CD4-positive, alpha-beta T cell treated with Interleukin-17A for 4 hours (primary cell): ENCODE measurements around the gene RGL3.
"Not testable (repeated sequence)": the region's sequence is repeated elsewhere in the genome, so short reads cannot be mapped to it uniquely, and the experiment has no call there.

Experiments used
- DNase-seq: peaks from one replicate; pipeline ENCODE4 v3.0.0-alpha.2; 2020; ENCODE audit warnings: mixed read lengths

RGL3 gene

GRCh38 chr19:11379269-11379845, 39.8 kb downstream of the RGL3 start:
- not testable (repeated sequence) for DNase-seq

GRCh38 chr19:11378319-11379189, 40.6 kb downstream of the RGL3 start:
- peak; percentile 23 for DNase-seq

- DNase-seq, result no peak
Observed at GRCh38 chr19:11377756-11378155, 41.4 kb downstream of the RGL3 start.

- peak; percentile 50 for DNase-seq
Observed at GRCh38 chr19:11377237-11377636, 41.9 kb downstream of the RGL3 start.

GRCh38 chr19:11375143-11375948, 43.8 kb downstream of the RGL3 start:
- peak; percentile 83 for DNase-seq

GRCh38 chr19:11374433-11375142, 44.5 kb downstream of the RGL3 start, which contains the start of gene SWSAP1:
Gene SWSAP1, plus strand, starts transcription at chr19:11374666. Its CDS starts 15 bp downstream, at chr19:11374681.
- peak; percentile 97 for DNase-seq

GRCh38 chr19:11373885-11374432, 45.2 kb downstream of the RGL3 start:
- DNase-seq, result no peak

GRCh38 chr19:11373166-11373884, 45.8 kb downstream of the RGL3 start:
- DNase-seq, result no peak

- DNase-seq, result no peak
Observed at GRCh38 chr19:11370744-11371143, 48.4 kb downstream of the RGL3 start.

GRCh38 chr19:11367528-11367927, 51.6 kb downstream of the RGL3 start:
- no peak for DNase-seq

GRCh38 chr19:11365557-11366117, 53.5 kb downstream of the RGL3 start:
- DNase-seq, result no peak

GRCh38 chr19:11364935-11365334, 54.2 kb downstream of the RGL3 start:
- DNase-seq, result no peak

GRCh38 chr19:11364296-11364904, 54.7 kb downstream of the RGL3 start:
- no peak for DNase-seq

- no peak for DNase-seq
Observed at GRCh38 chr19:11363881-11364280, 55.2 kb downstream of the RGL3 start.

- no peak for DNase-seq
Observed at GRCh38 chr19:11361771-11362731, 57.1 kb downstream of the RGL3 start.

- no peak for DNase-seq
Observed at GRCh38 chr19:11361037-11361770, 57.9 kb downstream of the RGL3 start.

GRCh38 chr19:11359421-11359820, 59.7 kb downstream of the RGL3 start:
- no peak for DNase-seq

GRCh38 chr19:11356676-11357550, 62.2 kb downstream of the RGL3 start:
- DNase-seq, result no peak
